ENCODE measurements around the gene TCTA. TPM values are rescaled to one million over a fixed set of nuclear protein-coding genes. Genes with fewer than 3 reads are reported as not detected.
A peak's percentile ranks its signal among the peaks of the same experiment; 100 is the strongest.

The TCTA gene
- total RNA-seq, 3 donors from 2014 or later (not counting 1 experiment from before 2014, with no cell fraction given): 35.4 to 40.7 (median 36.7) TPM

DNA sequence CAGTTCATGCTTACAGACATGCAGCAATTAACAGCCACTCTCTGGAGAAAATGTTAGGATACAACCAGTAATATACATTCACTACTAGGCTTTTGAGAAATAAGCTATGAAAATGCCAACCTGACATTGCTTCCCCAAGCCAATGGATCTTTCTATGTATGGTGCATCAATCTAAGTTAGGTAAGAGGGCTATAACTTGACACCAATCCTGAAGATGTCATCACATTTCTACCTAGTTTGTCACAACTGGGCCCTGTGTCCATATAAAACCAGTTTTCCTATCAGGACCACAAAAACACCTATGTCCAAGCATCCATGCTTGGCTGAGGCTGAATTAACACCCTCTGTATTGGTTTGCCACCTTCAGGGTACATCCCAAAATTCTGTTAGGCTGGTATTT, 40.3 kb upstream of the TCTA start:
- no peak overlapping the region for H3K4me3 Mint-ChIP-seq
- H3K27ac Mint-ChIP-seq: peak overlapping the region; percentile 42 to 73
- no peaks in the 10 kb centered on the region for H3K9me3 ChIP-seq (ENCODE audit: control insufficient read depth, insufficient read depth, low read length)
- ATAC-seq: no peak
- intact Hi-C loops (cut with micrococcal nuclease): no loop called here
- H3K9me3 Mint-ChIP-seq: no peaks in the 10 kb centered on the region
- H3K4me3 ChIP-seq (ENCODE audit: low read length): no peak overlapping the region
- TF ChIP-seq, protein P1, sequence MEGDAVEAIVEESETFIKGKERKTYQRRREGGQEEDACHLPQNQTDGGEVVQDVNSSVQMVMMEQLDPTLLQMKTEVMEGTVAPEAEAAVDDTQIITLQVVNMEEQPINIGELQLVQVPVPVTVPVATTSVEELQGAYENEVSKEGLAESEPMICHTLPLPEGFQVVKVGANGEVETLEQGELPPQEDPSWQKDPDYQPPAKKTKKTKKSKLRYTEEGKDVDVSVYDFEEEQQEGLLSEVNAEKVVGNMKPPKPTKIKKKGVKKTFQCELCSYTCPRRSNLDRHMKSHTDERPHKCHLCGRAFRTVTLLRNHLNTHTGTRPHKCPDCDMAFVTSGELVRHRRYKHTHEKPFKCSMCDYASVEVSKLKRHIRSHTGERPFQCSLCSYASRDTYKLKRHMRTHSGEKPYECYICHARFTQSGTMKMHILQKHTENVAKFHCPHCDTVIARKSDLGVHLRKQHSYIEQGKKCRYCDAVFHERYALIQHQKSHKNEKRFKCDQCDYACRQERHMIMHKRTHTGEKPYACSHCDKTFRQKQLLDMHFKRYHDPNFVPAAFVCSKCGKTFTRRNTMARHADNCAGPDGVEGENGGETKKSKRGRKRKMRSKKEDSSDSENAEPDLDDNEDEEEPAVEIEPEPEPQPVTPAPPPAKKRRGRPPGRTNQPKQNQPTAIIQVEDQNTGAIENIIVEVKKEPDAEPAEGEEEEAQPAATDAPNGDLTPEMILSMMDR (IDR thresholded peaks at IDR 0.05): no peak
- DNase-seq: no peak
- peaks cover 30 to 46% of the 10 kb centered on the region in 2 donors for H3K4me1 Mint-ChIP-seq
- H3K27ac ChIP-seq (ENCODE audit: low read length): no peak overlapping the region
- H3K4me1 ChIP-seq (ENCODE audit: control insufficient read depth, insufficient read depth, low read length): no peaks in the 10 kb centered on the region
- no peaks in the 10 kb centered on the region for H3K36me3 Mint-ChIP-seq
- no peaks in the 10 kb centered on the region for H3K27me3 Mint-ChIP-seq (ENCODE audit: low read depth in 2 of 2)
- H3K36me3 ChIP-seq (ENCODE audit: control insufficient read depth, insufficient read depth, low read length): peaks cover 43% of the 10 kb centered on the region
- no peaks in the 10 kb centered on the region for H3K27me3 ChIP-seq (ENCODE audit: control insufficient read depth, insufficient read depth, low read length)

DNA sequence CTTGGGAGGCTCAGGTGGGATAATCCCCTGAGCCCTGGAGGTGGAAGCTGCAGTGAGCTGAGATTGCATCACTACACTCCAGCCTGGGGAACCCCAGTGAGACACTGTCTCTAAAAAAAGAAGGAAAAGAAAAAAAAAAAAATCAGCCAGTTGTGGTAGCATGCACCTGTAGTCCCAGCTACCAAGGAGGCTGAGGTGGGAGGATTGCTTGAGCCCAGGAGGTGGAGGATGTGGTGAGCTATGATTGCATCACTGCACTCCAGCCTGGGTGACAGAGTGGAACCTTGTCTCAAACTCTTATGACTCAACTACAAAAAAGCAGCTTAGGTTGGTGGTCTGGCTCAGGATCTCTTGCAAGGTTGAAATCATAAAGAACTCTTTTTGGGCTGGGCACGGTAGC, 34.7 kb upstream of the TCTA start:
- peaks cover 47 to 52% of the 10 kb centered on the region in 2 donors for H3K4me1 Mint-ChIP-seq
- no peak overlapping the region for H3K4me3 ChIP-seq (ENCODE audit: low read length)
- H3K27ac ChIP-seq (ENCODE audit: low read length): no peak overlapping the region

DNA sequence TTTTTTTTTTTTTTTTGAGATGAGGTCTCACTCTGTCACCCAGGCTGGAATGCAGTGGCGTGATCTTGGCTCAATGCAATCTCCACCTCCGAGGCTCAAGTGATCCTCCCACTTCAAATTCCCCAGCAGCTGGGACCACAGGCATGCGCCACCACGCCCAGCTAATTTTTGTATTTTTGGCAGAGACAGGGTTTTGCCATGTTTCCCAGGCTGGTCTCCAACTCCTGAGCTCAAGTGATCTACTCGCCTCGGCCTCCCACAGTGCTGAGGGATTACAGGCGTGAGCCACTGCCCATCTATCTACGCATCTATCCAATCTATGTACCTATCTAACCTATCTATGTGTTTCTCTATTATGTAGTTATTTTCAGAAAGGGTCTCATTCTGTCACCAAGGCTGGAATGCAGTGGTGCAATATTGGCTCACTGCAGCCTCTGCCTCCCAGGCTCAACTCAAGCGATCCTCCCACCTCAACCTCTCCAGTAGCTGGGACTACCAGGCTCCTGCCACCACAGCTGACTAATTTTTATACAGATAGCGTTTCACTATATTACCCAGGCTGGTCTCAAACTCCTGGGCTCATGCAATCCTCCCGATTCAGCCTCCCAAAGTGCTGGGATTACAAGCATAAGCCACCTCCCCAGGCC, 33.9 kb upstream of the TCTA start:
- H3K9me3 Mint-ChIP-seq: no peaks in the 10 kb centered on the region
- no peaks in the 10 kb centered on the region for H3K9me3 ChIP-seq (ENCODE audit: control insufficient read depth, insufficient read depth, low read length)
- TF ChIP-seq, protein P1 (IDR thresholded peaks at IDR 0.05): no peak
- H3K4me3 ChIP-seq (ENCODE audit: low read length): no peak overlapping the region
- H3K4me3 Mint-ChIP-seq: no peak overlapping the region
- H3K27me3 Mint-ChIP-seq (ENCODE audit: low read depth in 2 of 2): no peaks in the 10 kb centered on the region
- no peak for DNase-seq
- H3K4me1 ChIP-seq (ENCODE audit: control insufficient read depth, insufficient read depth, low read length): peaks cover 30% of the 10 kb centered on the region
- peaks cover 14% of the 10 kb centered on the region for H3K36me3 ChIP-seq (ENCODE audit: control insufficient read depth, insufficient read depth, low read length)
- H3K27me3 ChIP-seq (ENCODE audit: control insufficient read depth, insufficient read depth, low read length): no peaks in the 10 kb centered on the region
- H3K27ac Mint-ChIP-seq: peak overlapping the region; percentile 61 to 67
- no peak for ATAC-seq
- H3K27ac ChIP-seq (ENCODE audit: low read length): no peak overlapping the region
- no peaks in the 10 kb centered on the region for H3K36me3 Mint-ChIP-seq
- intact Hi-C loops (cut with micrococcal nuclease): no loop called here
- H3K4me1 Mint-ChIP-seq: peaks cover 44 to 52% of the 10 kb centered on the region in 2 donors
- WGBS (ENCODE audit: insufficient coverage): 94% methylated on average over 10 of the region's 11 CpGs

More for the DNA sequence above, 34.7 kb upstream of the TCTA start:
- H3K4me1 ChIP-seq (ENCODE audit: control insufficient read depth, insufficient read depth, low read length): peaks cover 24% of the 10 kb centered on the region
- no peaks in the 10 kb centered on the region for H3K36me3 Mint-ChIP-seq
- ATAC-seq: peak; percentile 60 to 78 (median 69)
- no peaks in the 10 kb centered on the region for H3K27me3 Mint-ChIP-seq (ENCODE audit: low read depth in 2 of 2)
- peak overlapping the region; percentile 61 to 77 for H3K27ac Mint-ChIP-seq
- intact Hi-C loops (cut with micrococcal nuclease): no loop called here
- no peak overlapping the region for H3K4me3 Mint-ChIP-seq
- peaks cover 20% of the 10 kb centered on the region for H3K36me3 ChIP-seq (ENCODE audit: control insufficient read depth, insufficient read depth, low read length)
- H3K9me3 Mint-ChIP-seq: no peaks in the 10 kb centered on the region
- no peaks in the 10 kb centered on the region for H3K27me3 ChIP-seq (ENCODE audit: control insufficient read depth, insufficient read depth, low read length)
- peak in 1 of 2 donors; percentile 28 for DNase-seq
- H3K9me3 ChIP-seq (ENCODE audit: control insufficient read depth, insufficient read depth, low read length): no peaks in the 10 kb centered on the region
- 81% methylated on average over 1 of the region's 1 CpG for WGBS (ENCODE audit: insufficient coverage)
- TF ChIP-seq, protein P1 (IDR thresholded peaks at IDR 0.05): no peak

DNA sequence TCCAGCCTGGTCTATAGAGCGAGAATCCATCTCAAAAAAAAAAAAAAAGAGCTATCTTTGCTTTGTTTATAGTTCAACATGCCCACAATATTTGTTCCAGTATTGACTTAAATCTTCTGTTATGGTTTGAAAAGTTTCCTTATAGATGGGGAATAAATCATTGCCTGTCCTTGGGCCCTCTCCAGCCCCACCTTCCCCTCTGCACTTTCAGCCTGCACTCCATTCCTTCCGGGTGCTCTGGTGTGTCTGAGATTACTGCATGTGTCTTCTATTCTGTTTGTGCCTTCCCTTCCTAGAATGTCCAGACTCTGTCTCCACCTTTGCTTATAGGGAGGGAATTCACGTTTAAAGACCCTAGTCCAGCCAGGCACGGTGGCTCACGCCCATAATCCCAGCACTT, 28.8 kb upstream of the TCTA start:
- Mint-ChIP-seq H3K27ac (peak overlapping the region; percentile 80 to 84), H3K9me3 (no peaks in the 10 kb centered on the region), H3K4me1 (peaks cover 56 to 66% of the 10 kb centered on the region in 2 donors), H3K27me3 (ENCODE audit: low read depth in 2 of 2) (no peaks in the 10 kb centered on the region), H3K4me3 (peak overlapping the region; percentile 37), H3K36me3 (no peaks in the 10 kb centered on the region)
- WGBS (ENCODE audit: insufficient coverage): 81% methylated on average over 4 of the region's 5 CpGs
- no peak for ATAC-seq
- H3K36me3 ChIP-seq (ENCODE audit: control insufficient read depth, insufficient read depth, low read length): no peaks in the 10 kb centered on the region
- no peaks in the 10 kb centered on the region for H3K27me3 ChIP-seq (ENCODE audit: control insufficient read depth, insufficient read depth, low read length)
- no peak overlapping the region for H3K4me3 ChIP-seq (ENCODE audit: low read length)
- no peak overlapping the region for H3K27ac ChIP-seq (ENCODE audit: low read length)
- H3K9me3 ChIP-seq (ENCODE audit: control insufficient read depth, insufficient read depth, low read length): no peaks in the 10 kb centered on the region
- no peak for DNase-seq
- TF ChIP-seq, protein P1 (IDR thresholded peaks at IDR 0.05): no peak
- peaks cover 43% of the 10 kb centered on the region for H3K4me1 ChIP-seq (ENCODE audit: control insufficient read depth, insufficient read depth, low read length)
- intact Hi-C loops (cut with micrococcal nuclease): no loop called here

Measured in natural killer cell (primary cell).